HepG2 (cell line): ENCODE results near the gene AFAP1L2. TPM values are rescaled to one million over a fixed set of nuclear protein-coding genes. Genes with fewer than 3 reads are reported as not detected.

Source experiments
- ATAC-seq: fragments of 200-7000 bp; cut with Tn5 transposase; 3 replicates; pipeline ENCODE4 v1.9.1; 2020; ENCODE audit warnings: mild to moderate bottlenecking, moderate library complexity
- BruUV-seq: library from RNA; stranded (reverse); fragments of 400-500 nt; replicated peaks from 2 replicates; lab custom pipeline; 2021; lab: Mats Ljungman, UMichigan
- CTCF ChIA-PET: fragments of 300-600 bp; formaldehyde crosslinking; extraction: SDS; loops from one replicate; lab custom pipeline; 2021; ENCODE audit warnings: low total read pairs, inconsistent platforms, low intra/inter-chr PET ratio; lab: Yijun Ruan, JAX
- POLR2A ChIA-PET: fragments of 350-600 bp; sonication (Branson Sonifier 250); formaldehyde crosslinking; loops from one replicate; lab custom pipeline; 2020; ENCODE audit warnings: antibody characterized with exemption, inconsistent platforms; lab: Yijun Ruan, JAX
- DNase-seq: peaks from one replicate; pipeline ENCODE4 v3.0.0-alpha.2; 2015; ENCODE audit warnings: low spot score
- FAIRE-seq: peaks from 3 replicates; lab custom pipeline; 2011; peaks lifted over from hg19 to GRCh38; lab: Jason Lieb, UNC
- H2AFZ ChIP-seq: one replicate; pipeline ENCODE4 v1.6.1; 2011; ENCODE audit warnings: low read length, inconsistent platforms
- H3K27ac ChIP-seq: fragments of 300-600 bp; 3 replicates; pipeline ENCODE4 v1.8.0; 2011; ENCODE audit warnings: mixed run types, mild to moderate bottlenecking, mixed read lengths, low read length, inconsistent platforms; ENCODE audit not compliant: insufficient read depth; ENCODE audit errors: extremely low read length
- H3K27me3 ChIP-seq, 2 experiments: fragments of 200-600 bp in 1 of 2; 2 replicates in 1 of 2; 3 replicates in 1 of 2; pipeline versions ENCODE4 v1.6.0 to v1.8.0; 2011; ENCODE audit warnings: low read length in 2 of 2, mild to moderate bottlenecking in 2 of 2, moderate library complexity in 2 of 2, inconsistent platforms in 1 of 2; ENCODE audit not compliant: insufficient read depth in 2 of 2, control insufficient read depth in 1 of 2
- H3K36me3 ChIP-seq, 2 experiments: fragments of 200-600 bp in 1 of 2; replicated peaks in 1 of 2; 2 replicates in 1 of 2; 3 replicates in 1 of 2; pipeline versions ENCODE4 v1.5.1 to v1.8.0; 2011; ENCODE audit warnings: low read length in 2 of 2, inconsistent platforms in 1 of 2; ENCODE audit not compliant: insufficient read depth in 2 of 2, control insufficient read depth in 1 of 2
- H3K4me1 ChIP-seq: 2 replicates; pipeline ENCODE4 v1.5.1; 2012; ENCODE audit warnings: low read length, inconsistent platforms; ENCODE audit not compliant: insufficient read depth
- H3K4me2 ChIP-seq: 2 replicates; pipeline ENCODE4 v1.6.0; 2011; ENCODE audit warnings: low read depth, low read length, inconsistent platforms
- H3K4me3 ChIP-seq, 3 experiments: fragments of 200-600 bp in 1 of 3; sonication (generic), shearing (Covaris generic) in 1 of 3; replicated peaks in 1 of 3; 2 replicates each; pipeline ENCODE4 v1.5.1; 2011 to 2016; ENCODE audit warnings: low read length in 3 of 3, inconsistent platforms in 2 of 3, low read depth in 2 of 3, mild to moderate bottlenecking in 2 of 3, control low read depth in 1 of 3, mixed read lengths in 1 of 3; ENCODE audit not compliant: insufficient read depth in 1 of 3
- H3K79me2 ChIP-seq: one replicate; pipeline ENCODE4 v1.6.1; 2011; ENCODE audit warnings: low read length, inconsistent platforms; ENCODE audit not compliant: insufficient read depth
- H3K9ac ChIP-seq: 2 replicates; pipeline ENCODE4 v1.6.0; 2011; ENCODE audit warnings: mild to moderate bottlenecking, low read depth, low read length, inconsistent platforms; ENCODE audit not compliant: insufficient read depth
- H3K9me3 ChIP-seq: 2 replicates; pipeline ENCODE4 v1.5.1; 2012; ENCODE audit warnings: mild to moderate bottlenecking, low read length
- H4K20me1 ChIP-seq: 2 replicates; pipeline ENCODE4 v1.6.0; 2011; ENCODE audit warnings: inconsistent platforms, mild to moderate bottlenecking, low read length, moderate library complexity; ENCODE audit not compliant: insufficient read depth
- ATF3 ChIP-seq: sonication (generic); formaldehyde crosslinking; IDR thresholded peaks from 2 replicates; pipeline ENCODE4 v1.4.0; 2020; ENCODE audit warnings: missing genetic modification reagents
- DMAP1 ChIP-seq: IDR thresholded peaks from 2 replicates; pipeline ENCODE4 v1.6.1; 2016
- HDAC6 ChIP-seq: fragments of 200-600 bp; sonication (generic); IDR thresholded peaks from 2 replicates; pipeline ENCODE4 v1.7.0; 2017; ENCODE audit warnings: mild to moderate bottlenecking, antibody characterized with exemption, low read length, low read depth
- KLF12 ChIP-seq: sonication (generic); formaldehyde crosslinking; IDR thresholded peaks from 2 replicates; pipeline ENCODE4 v1.4.0; 2020; ENCODE audit warnings: missing genetic modification reagents, borderline replicate concordance
- POLR2A ChIP-seq, 2 experiments: IDR thresholded peaks; 2 replicates each; pipeline ENCODE4 v1.6.1; 2011; ENCODE audit warnings: low read depth in 2 of 2, low read length in 2 of 2, mild to moderate bottlenecking in 1 of 2, moderate library complexity in 1 of 2; ENCODE audit not compliant: insufficient read depth in 1 of 2
- SMAD9 ChIP-seq: sonication (generic); formaldehyde crosslinking; IDR thresholded peaks from 2 replicates; pipeline ENCODE4 v1.5.1; 2020; ENCODE audit warnings: mild to moderate bottlenecking, missing genetic modification reagents
- ZBTB26 ChIP-seq: IDR thresholded peaks from 2 replicates; pipeline ENCODE4 v1.6.1; 2016; ENCODE audit warnings: missing compliant biosample characterization, missing genetic modification reagents, borderline replicate concordance
- ZFP91 ChIP-seq: sonication (generic); formaldehyde crosslinking; IDR thresholded peaks from 2 replicates; pipeline ENCODE4 v1.9.0; 2022; ENCODE audit warnings: missing genetic modification reagents, mild to moderate bottlenecking, borderline replicate concordance
- ZNF580 ChIP-seq: IDR thresholded peaks from 2 replicates; pipeline ENCODE4 v1.6.1; 2016; ENCODE audit warnings: low read depth, borderline replicate concordance
- ZNF674 ChIP-seq: sonication (generic); formaldehyde crosslinking; IDR thresholded peaks from 2 replicates; pipeline ENCODE4 v1.5.0; 2020; ENCODE audit warnings: low read depth, mild to moderate bottlenecking, missing genetic modification reagents
- WGBS: methylation state at CpG from one replicate; pipeline ENCODE4 v1.1.6; 2017; ENCODE audit warnings: low lambda C conversion rate; 5-methylcytosine and 5-hydroxymethylcytosine counted together
- in situ Hi-C: cut with HindIII; loops from 2 replicates; pipeline ENCODE4 v1.10.0; 2017; ENCODE audit warnings: low pct_unique_long_range_greater_than_20kb; ENCODE audit not compliant: extremely low pct_ligation_motif_present
- intact Hi-C: fragments of 100-400 bp; cut with micrococcal nuclease; formaldehyde crosslinking; loops from one replicate; pipeline ENCODE4 v1.10.0; 2022; ENCODE audit not compliant: unreplicated experiment
- polyA plus RNA-seq, 8 experiments: library from polyadenylated mRNA; depleted of rRNA in 3 of 8; stranded (reverse) in 7 of 8; unstranded in 1 of 8; fragments of >200 nt; fragmentation: Illumina TruSeq in 4 of 8; extraction: Trizol in 4 of 8; gene quantifications; 2 replicates each; pipeline versions ENCODE4 v1.2.1 to v1.2.3, GENCODE V29; 2011 to 2016; ENCODE audit warnings: low read depth in 4 of 8, missing spikeins in 1 of 8, mixed read lengths in 1 of 8; ENCODE audit not compliant: insufficient read depth in 1 of 8
- small RNA-seq, 3 experiments: library from RNA; depleted of rRNA; stranded (forward); fragments of <200 nt; gene quantifications; one replicate each; pipeline ENCODE3, GENCODE V24; 2012; ENCODE audit warnings: low read depth in 2 of 3, low replicate concordance in 1 of 3; ENCODE audit not compliant: insufficient read length in 3 of 3, insufficient read depth in 2 of 3
- total RNA-seq, 5 experiments: library from RNA; depleted of rRNA; stranded (reverse); fragments of >200 nt; fragmentation: Illumina TruSeq; extraction: Trizol; gene quantifications; 2 replicates each; pipeline ENCODE4 v1.2.3, GENCODE V29; 2016; ENCODE audit warnings: low read depth in 1 of 5

Gene AFAP1L2
- total and polyA plus RNA-seq, 2 of the 13 experiments (the other 11 are each of a cell fraction or from before 2014, with no cell fraction given): not detected

GRCh38 chr10:114245121-114245791 lies 159.0 kb downstream of the AFAP1L2 start:
- Histone ChIP-seq H3K4me2 (no peak overlapping the region), H3K27me3 (peaks cover 6 to 48% of the 10 kb centered on the region in 2 experiments; a peak in 4 of 5 replicates), H3K9me3 (no peaks in the 10 kb centered on the region), H3K79me2 (no peaks in the 10 kb centered on the region), H3K4me1 (no peaks in the 10 kb centered on the region), H3K27ac (no peak overlapping the region), H4K20me1 (no peaks in the 10 kb centered on the region), H3K36me3 (no peaks in the 10 kb centered on the region), H2AFZ (no peak overlapping the region), H3K9ac (no peak overlapping the region), H3K4me3 (no peak overlapping the region)
- ATAC-seq (no peak), FAIRE-seq (no peak), DNase-seq (no peak)
- no TSS peak for BruUV-seq
- TF ChIP-seq POLR2A (IDR thresholded peaks at IDR 0.05; ENCODE audit: insufficient read depth in 1 of 2, low read depth in 2 of 2, low read length in 2 of 2) (no peak), KLF12 (CRISPR knock-in tag) (no peak), ZFP91 (CRISPR knock-in tag) (no peak), ZNF580 (CRISPR knock-in tag) (no peak), SMAD9 (CRISPR knock-in tag) (no peak), ATF3 (no peak), DMAP1 (CRISPR knock-in tag) (no peak), ZNF674 (CRISPR knock-in tag) (no peak), ZBTB26 (CRISPR knock-in tag) (no peak), HDAC6 (no peak)
- in situ Hi-C loops (no loop called here), intact Hi-C loops (no loop called here)
- ChIA-PET POLR2A (no interaction called here), CTCF (no interaction called here)
- WGBS: 13% methylated on average over 9 of the region's 9 CpGs

Small RNA genes lying within 50 kb of the gene (small RNA-seq; reads per million reads assigned to genes)
- 0 reads per million in 3 experiments for gene RN7SL384P

Other genes starting within 250 kb of the AFAP1L2 start
- 11.8 and 18.0 TPM in 2 replicates for gene CCDC186, start 230.3 kb downstream of the AFAP1L2 start, total RNA-seq (2016; rRNA removed; fragmentation: Illumina TruSeq; extraction: Trizol)
- 3.4 and 4.2 TPM in 2 replicates for gene CCDC186, start 230.3 kb downstream of the AFAP1L2 start, polyA plus RNA-seq (2011; rRNA removed)
- gene TDRD1, start 225.1 kb downstream of the AFAP1L2 start, total RNA-seq (2016; rRNA removed; fragmentation: Illumina TruSeq; extraction: Trizol): not detected in 2 replicates
- not detected in 2 replicates for gene TDRD1, start 225.1 kb downstream of the AFAP1L2 start, polyA plus RNA-seq (2011; rRNA removed)
- not detected in 2 replicates for gene VWA2, start 165.2 kb downstream of the AFAP1L2 start, total RNA-seq (2016; rRNA removed; fragmentation: Illumina TruSeq; extraction: Trizol)
- not detected in 2 replicates for gene VWA2, start 165.2 kb downstream of the AFAP1L2 start, polyA plus RNA-seq (2011; rRNA removed)